HG03520 (cell line): ENCODE measurements around the gene FN1.

Source experiments
- ATAC-seq: cut with Tn5 transposase; IDR thresholded peaks from one replicate; pipeline ENCODE4 v1.9.1; 2021; ENCODE audit warnings: mild to moderate bottlenecking, moderate library complexity; ENCODE audit not compliant: unreplicated experiment

FN1 gene

DNA sequence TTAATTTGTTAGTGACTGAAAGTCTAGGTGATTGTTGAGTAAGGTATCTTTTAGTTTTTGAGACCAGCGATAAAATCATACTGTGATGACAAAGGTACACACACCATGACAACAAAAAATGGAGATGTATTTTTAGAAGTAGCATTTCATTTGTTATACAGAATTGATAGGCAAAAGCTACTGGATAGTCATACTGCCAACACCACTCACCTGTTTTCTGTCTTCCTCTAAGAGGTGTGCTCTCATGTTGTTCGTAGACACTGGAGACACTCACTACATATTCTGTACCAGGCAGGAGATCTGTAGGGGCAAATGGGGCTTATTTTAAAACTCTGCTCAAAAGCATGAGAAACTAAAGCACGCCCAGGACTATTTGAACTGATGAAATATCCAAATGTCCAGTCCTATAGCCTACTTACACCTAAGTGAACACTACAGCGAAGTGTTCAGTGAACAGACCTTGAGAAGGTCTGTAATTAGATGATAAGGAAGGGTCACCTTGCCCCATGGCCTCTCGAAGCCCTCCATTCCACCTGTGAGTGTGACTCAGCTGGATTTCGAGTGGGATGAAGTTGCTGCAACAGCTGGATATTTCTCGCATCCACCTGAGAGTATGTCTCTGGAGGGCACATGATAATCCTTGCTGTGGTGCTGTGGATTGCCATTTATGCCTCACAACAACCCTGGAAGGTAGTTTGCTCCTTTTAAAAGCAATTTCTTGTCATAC is 47.7 kb downstream of the FN1 start:
- ATAC-seq, result no peak

DNA sequence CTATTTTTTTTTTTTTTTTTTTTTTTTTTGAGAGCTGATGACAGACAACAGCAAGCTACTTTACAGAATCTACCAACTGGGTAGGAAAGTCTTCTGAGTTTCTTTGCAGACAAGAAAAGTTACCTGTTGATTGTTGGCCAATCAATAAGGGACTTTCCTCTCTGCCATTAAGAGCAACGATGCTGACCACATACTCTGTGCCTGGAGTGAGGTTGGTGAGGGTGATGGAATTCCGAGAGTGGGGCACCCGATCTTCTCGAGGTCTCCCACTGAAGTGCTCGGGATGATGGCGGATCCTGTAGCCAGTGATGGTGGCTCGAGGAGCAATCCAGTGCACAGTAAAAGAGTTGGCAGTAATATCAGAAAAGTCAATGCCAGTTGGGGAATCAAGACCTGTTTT is 49.3 kb downstream of the FN1 start:
- no peak for ATAC-seq

DNA sequence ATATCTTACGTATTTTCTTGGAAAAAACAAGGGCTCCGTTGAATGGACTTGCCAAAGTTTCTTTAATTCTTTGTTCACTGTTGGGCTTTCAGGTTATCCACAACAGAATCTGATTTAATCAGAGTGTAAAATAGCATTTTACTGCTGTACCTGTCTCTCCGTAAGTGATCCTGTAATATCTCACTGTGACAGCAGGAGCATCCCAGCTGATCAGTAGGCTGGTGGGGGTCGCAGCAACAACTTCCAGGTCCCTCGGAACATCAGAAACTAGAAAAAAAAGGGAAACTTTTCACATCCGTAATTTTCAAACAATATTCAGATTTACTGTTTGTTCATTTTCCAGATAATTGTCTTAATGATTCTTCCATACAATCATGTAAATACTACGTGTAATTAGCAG is 51.2 kb downstream of the FN1 start:
- no peak for ATAC-seq

DNA sequence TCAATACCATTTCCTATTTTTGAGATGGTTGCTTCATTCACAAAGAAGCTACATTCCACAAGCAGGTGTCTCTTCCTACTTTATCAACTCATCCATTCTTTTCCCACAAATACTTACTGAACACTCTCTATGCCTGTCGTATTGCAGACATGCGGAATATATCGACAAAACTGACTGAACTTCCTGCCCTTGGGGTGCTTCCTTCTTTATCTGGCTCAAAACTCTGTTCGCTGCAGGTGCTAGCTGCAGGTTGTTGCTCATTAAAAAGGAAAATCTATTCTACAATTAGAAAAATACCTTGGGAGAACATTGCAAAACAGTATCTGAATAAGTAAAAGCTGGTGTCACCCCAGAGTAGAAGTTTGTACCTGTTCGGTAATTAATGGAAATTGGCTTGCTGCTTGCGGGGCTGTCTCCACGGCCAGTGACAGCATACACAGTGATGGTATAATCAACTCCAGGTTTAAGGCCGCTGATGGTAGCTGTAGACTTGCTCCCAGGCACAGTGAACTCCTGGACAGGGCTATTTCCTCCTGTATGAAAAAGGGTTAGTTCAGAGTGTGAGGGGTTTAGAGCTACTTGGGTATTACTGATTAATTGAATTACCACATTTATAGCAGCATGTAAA is 52.1 kb downstream of the FN1 start:
- ATAC-seq, result no peak

DNA sequence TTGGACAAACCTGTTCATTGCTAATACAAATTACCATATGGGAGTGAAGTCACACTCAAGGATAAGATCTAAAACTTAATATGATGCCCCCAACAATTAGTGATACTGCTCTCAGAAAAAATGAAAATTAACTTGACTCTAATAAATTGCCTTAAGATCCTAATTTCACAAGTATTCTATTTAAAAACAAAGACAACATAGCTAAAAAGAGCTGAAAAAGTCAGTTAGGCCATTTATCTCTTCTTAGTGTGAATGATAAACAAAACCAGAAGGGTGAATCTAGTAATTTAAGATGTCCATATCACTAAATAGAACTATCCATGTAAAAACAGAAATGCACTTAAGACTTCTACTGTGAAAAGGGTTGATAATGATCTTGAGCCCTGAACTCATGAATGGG is 53.4 kb downstream of the FN1 start:
- no peak for ATAC-seq

DNA sequence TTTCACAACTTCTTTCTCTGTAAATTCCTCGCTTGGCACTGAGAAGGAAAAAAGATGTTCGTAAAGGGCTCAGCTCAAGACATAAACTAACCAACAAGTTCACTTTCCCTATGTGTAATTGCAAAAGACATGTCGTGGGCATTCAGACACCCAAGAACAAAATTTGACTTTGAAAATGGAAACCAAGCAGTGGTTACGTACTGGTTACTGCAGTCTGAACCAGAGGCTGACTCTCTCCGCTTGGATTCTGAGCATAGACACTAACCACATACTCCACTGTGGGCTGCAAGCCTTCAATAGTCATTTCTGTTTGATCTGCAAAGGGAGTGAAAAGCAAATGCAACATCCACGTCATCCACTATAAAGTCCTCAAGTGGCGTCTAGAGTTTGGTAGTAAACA is 53.9 kb downstream of the FN1 start:
- ATAC-seq, result no peak

DNA sequence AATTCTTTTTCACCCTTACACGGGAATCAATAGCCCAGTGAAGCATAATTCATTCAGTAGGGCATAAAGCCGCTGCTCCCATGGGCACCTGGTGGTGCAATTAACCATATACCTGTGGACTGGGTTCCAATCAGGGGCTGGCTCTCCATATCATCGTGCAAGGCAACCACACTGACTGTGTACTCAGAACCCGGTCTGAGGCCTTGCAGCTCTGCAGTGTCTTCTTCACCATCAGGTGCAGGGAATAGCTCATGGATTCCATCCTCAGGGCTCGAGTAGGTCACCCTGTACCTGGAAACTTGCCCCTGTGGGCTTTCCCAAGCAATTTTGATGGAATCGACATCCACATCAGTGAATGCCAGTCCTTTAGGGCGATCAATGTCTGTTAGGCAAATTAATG is 55.2 kb downstream of the FN1 start:
- ATAC-seq, result no peak

DNA sequence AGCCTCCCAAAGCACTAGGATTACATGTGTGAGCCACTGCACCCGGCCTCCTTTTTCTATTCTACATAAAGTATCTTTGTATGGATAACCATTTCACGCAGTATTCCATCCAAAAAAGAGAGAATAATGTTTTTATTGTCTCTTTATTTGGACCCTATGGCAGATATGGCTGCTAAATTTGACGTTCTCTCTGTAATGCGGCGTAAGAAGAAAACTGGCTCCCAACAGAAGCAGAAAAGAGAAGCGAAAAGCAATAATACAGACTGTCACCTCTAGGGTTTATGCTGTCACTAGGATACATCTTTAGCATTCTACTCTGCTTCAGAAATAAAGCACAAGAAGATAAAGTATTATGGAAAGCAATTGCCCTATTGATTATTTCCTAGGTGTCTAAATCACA is 55.9 kb downstream of the FN1 start:
- ATAC-seq, result no peak

DNA sequence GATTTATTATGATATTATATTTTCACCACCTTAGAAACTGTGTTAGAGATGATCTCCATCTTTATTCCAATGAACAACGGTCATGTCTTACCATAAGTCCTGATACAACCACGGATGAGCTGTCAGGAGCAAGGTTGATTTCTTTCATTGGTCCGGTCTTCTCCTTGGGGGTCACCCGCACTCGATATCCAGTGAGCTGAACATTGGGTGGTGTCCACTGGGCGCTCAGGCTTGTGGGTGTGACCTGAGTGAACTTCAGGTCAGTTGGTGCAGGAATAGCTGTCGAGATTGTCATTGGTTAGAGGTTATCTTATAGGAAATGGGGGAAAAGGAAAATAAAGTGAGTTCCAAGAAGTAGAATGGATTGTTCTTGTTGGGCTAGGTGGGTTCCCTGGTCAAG is 56.8 kb downstream of the FN1 start:
- ATAC-seq, result no peak

DNA sequence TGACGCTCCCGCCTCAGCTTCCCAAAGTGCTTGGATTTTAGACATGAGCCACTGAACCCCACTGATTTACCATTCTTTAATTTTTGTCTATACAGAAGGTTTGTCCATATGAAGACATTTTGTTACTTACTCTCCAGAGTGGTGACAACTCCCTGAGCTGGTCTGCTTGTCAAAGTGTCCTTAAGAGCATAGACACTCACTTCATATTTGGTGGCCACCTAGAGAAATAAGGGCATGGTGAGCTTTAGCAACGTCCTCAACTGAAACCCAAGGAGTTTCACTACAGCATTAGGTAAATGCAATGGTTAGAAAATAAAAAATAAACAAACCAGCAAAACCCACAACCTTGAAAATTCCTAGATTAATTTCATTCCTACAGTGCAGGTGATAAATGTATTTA is 57.8 kb downstream of the FN1 start:
- ATAC-seq, result no peak

DNA sequence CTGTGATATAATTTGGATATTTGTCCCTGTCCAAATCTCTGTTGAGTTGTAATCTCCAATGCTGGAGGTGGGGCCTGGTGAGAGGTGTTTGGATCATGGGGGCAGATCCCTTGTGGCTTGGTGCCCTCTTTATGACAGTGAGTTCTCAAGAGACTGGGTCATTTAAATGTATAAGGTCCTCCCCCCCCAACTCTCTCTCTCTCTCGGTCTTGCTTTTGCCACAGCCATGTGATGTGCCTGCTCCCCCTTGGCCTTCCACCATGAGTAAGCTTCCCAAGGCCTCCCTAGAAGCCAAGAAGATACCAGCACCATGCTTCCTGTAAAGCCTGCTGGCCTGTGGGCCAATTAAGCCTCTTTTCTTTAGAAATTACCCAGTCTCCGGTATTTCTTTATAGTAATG is 58.6 kb downstream of the FN1 start:
- no peak for ATAC-seq

DNA sequence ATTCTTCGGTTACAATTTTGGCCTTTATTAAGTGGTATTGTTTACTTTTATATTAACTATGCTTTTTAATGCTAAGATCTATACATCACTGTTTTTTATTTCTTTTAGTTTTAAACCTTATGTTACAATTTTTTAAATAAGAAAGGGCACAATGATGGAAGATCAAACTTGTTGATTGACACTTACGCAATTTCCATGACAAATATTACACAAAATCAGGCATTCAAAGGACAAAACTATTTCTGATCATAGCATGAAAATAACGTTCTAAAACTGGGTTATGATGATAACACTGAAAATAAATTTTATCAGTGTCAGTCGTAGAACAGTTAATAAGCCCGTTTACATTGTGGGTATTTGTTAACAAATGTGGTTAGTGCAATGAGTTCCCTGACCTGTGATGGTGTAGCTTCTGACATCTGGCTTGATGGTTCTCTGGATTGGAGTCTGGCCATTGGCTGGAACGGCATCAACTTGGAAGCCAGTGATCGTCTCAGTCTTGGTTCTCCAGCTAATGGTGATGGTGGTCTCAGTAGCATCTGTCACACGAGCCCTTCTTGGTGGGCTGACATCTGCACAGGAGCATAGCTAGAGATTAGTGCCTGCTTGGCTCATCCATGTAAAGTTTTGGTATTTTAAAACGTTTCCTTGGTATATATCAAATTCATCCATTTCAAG is 59.6 kb downstream of the FN1 start:
- ATAC-seq, result no peak

DNA sequence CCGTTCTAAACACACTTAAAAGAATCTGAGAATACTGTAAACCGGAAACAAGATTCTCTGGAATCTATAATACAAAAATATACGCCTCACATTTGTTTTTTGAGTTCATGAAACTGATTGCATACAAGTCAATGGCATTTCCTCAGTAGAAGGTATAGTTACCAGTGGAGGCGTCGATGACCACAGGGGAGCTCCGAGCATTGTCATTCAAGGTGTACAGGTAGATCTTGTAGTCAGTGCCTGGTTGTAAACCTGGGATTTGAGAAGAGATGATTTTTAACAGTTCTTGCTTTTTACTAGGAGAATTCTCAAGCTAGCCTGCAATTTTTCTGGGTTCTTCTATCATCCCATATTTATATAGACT is 60.4 kb downstream of the FN1 start:
- no peak for ATAC-seq

DNA sequence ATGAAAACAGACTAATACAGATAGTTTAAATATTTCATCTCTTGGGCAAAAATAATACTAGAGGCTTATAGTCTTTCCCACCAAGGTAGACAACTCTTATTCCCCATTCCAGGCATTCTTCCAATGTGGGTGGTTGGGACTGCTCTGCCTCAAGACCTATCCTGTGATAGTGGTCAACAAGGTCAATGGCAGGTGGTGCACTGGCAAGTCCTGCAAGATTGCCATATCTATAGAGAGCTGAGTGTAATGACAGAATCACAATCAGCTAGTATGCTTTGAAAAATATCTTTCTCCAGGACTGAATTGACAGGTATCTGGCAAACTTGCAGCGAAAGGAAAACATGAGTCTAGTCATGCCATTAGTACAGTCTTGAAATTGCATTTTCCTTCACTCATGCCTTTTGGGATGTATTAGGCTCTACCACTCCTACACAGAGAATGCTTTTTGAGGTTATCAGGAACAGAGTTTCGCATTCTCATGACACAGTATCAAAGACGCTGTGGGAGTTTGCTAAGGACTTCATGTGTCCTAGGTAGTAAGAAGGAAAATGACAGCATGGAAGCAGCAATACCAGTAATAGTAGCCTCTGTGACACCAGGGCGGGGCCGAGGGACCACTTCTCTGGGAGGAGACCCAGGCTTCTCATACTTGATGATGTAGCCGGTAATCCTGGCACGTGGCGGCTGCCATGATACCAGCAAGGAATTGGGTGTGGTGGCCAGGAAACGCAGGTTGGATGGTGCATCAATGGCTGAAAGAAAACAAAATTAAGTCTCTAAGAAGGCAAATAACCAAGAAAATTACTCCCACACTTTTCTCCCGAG is 61.0 kb downstream of the FN1 start:
- no peak for ATAC-seq

DNA sequence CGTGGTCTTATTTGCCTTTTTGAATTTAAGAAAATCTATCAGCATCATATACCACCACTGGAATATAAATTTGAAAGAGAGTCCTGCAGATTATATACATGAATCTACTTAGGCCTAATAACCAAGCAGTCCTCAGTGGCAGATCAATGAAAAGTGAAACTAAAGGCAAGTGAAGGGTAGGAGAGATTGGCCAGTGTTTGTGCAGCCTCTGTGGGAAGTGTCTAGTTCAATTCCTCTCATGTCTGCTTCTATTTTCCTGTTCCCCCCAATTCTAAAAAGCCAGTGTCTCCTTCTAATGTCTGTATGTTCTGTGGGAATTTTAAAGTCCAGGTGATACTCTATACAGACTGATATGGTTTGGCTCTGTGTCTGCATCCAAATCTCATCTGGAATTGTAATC is 61.9 kb downstream of the FN1 start:
- ATAC-seq, result no peak

DNA sequence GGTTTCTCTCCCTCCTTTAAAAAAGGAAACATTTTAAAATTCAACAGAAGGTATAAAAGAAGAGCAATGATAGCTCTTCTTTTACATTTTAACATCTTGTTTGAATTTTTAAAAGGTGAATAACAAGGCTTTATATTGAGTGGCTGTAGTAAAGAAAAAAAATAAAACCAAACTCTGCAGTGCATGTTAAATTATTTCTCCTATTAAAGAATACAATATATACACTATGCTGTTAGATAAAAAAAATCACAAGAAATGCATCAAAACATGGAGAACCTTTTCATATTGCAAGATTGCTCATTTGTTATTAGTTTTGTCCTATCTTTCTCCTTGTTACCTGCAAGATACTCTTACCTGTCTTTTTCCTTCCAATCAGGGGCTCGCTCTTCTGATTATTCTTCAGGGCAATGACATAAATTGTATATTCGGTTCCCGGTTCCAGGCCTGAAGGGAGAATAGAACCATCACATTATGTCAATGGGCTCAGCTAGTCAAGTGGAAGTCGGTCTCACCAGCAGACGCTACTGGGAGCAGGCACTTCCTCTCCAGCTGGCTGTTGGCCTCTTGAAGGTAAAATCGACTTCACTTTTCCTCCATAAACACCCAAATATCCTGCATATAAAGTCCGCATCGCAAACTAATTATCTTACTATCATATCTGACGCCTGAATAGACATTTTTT is 62.8 kb downstream of the FN1 start:
- ATAC-seq, result no peak

DNA sequence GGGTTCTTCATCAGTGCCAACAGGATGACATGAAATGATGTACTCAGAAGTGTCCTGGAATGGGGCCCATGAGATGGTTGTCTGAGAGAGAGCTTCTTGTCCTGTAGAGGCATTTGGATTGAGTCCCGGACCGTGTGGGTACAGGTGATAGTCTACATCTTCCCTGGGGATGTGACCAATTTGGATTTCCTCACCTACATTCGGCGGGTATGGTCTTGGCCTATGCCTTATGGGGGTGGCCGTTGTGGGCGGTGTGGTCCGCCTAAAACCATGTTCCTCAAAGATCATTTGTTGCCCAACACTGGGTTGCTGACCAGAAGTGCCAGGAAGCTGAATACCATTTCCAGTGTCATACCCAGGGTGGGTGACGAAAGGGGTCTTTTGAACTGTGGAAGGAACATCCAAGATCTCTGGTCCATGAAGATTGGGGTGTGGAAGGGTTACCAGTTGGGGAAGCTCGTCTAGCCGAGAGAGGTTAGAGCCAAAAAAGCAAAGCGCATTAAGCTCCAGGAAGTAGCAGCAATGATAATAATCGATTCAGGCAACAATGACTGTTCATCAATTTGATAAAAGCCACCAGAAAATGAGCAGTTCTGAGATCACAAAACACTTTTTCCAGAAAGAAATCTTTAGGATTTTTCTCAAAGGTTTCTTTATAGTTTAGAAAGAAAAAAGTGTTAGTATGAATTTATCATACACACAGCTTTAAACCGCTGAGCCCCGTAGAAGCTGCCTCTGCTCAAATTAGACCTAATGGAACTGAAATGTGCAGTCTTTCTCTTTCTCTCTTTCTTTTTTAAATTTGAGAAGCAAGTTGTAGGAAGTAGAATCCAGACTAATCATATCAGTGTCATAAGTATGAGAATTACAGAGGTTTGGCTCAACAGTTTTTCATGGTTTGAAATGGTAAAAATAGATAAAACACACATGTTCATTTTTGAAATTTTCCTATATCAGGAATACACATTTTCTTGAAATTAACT is 63.7 kb downstream of the FN1 start:
- no peak for ATAC-seq

DNA sequence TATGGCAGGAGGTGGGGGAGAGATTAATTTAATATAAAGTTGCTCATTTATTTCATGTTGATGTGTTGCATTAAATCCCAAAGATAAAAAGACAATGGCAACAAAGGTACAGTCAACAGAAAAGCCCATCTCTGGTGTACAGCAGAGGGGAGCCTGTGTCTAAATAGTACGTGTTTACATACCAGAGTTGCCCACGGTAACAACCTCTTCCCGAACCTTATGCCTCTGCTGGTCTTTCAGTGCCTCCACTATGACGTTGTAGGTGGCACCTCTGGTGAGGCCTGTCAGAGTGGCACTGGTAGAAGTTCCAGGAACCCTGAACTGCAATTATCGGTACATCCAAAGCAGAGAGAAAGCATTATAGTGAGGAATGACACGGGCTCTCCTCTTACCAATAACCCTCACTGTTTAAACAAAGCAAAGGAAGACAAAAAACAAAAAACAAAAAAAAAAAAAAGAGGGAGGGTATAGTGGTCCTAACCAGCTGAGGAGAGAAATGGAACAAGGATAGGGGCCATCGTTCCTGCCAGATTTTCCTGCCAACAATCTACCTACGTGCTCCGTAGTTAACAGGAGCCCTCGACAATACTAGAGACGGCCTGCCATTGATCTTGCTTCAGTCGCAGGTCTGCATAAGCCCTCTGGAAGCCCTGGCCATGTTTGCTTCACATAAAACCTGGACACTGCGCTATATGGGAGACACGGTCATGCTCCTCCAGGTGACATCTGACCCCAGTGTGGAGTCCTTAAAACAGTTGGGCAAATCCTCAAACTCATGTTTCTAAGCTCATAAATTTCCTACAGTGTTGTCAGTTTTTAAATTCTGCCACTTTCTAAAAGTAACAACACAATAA is 65.5 kb downstream of the FN1 start:
- ATAC-seq, result no peak

DNA sequence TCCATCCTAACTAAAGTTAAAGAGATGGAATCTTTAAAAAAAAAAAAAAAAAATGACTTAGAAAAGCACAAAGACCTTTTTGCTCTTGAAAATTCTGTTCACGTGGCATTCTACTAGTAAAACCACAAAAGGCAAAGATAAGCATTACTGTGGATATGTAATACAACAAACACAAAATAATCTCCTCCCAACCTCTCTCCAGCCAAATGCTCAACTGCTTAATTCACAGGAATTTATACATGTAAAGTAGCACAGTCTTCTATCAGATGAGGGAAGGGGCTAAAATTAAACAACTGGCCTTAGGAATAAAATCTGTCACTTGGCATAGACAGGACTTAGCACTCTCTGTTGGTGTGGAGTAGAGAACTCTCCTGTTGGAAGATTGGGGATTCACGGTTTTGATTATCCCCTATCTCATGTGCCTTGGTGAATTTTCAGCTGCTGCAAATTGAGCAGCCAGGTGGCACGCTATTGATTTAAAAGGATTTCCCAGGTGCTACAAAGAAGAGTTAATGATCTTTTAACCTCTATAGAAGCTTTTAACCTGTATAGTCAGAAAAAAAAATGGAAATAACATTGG is 66.6 kb downstream of the FN1 start:
- no peak for ATAC-seq
